ENCODE results near the gene TEX10.
"Not testable (repeated sequence)": the region's sequence is repeated elsewhere in the genome, so short reads cannot be mapped to it uniquely, and the experiment has no call there.

The TEX10 gene

GRCh38 chr9:100352727-100353505 lies at the start of gene TEX10:
TSS of gene TEX10 (minus strand) at chr9:100352942. CDS start at chr9:100349363, 3,579 bp downstream.
- peak; percentile 60 to 90 for DNase-seq

GRCh38 chr9:100401042-100401441 lies 48.3 kb upstream of the TEX10 start:
- no peak for DNase-seq

DNA sequence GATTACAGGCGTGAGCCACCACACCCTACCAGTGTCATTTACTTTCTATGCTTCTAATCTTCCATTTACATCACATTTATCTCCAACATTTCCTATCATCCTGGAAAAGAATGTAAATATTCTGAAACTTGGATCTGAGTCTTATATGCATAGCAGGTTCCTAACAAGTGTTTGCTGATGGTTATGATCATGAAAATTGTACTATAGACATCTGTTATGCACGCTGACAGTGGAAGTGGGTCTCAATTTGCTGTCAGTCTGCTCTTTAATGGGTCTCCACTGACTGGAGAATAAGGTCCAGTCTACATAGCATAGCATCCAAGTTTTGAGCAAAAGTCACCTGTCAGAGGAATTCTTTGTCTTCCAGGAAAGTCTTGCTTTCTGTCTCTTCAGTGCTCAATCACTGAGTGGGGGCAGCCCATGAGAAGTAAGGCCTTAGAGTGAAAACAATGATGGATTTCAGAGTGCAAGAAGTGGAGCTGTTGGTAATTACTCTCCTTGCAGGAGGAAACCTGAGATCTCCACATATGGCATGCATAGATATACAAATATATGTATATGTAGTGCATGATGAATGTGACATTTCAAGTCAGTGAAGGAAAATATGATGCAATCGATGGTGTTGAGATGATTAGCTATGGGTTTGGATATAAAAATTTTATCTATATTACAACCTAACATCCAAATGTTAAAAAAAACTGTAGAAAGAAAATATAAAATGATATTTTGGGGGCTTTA lies 45.0 kb upstream of the TEX10 start:
- DNase-seq = peak; percentile 40 to 67

- DNase-seq = no peak
Measured at GRCh38 chr9:100396769-100397168, 44.0 kb upstream of the TEX10 start.

GRCh38 chr9:100394816-100395215 lies 42.1 kb upstream of the TEX10 start:
- DNase-seq = no peak

GRCh38 chr9:100394032-100394695 lies 41.4 kb upstream of the TEX10 start:
- no peak for DNase-seq

- not testable (repeated sequence) for DNase-seq
Measured at GRCh38 chr9:100392989-100393388, 40.2 kb upstream of the TEX10 start.

GRCh38 chr9:100379862-100380261 lies 27.1 kb upstream of the TEX10 start:
- no peak for DNase-seq

DNA sequence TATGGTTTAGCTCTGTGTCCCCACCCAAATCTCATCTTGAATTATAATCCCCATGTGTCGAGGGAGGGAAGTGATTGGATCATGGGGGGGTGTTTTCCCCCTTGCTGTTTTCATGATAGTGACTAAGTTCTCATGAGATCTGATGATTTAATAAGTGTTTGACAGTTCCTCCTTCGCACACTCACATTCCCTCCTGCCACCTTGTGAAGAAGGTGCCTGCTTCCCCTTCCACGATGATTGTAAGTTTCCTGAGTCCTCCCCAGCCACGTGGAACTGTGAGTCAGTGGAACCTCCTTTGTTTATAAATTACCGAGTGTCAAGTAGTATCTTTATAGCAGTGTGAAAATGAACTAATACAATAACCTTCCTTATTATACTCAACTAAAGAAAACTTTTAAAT lies 24.3 kb upstream of the TEX10 start:
- no peak for DNase-seq

DNA sequence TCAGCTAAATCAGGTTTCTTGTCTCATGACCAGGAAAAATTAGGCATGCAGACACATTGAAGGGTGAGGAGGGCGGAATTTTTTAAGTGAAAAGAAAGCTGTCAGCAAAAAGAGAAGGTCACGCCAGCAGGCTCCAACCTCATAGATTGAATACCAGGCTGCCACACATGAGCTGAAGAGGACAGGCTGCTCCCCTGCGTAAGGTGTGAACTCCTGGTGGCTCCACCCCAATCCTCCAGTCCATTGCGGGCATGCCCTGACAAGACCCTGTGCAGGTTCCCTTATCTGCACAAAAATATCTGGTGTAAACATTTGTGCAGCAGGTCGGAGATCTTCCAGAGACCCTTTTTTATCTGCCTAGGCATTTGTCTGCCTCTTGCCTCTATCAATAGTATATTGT lies 22.9 kb upstream of the TEX10 start:
- DNase-seq = no peak

- no peak for DNase-seq
Measured at GRCh38 chr9:100372648-100373047, 19.9 kb upstream of the TEX10 start.

GRCh38 chr9:100370064-100370723 lies 17.5 kb upstream of the TEX10 start:
- no peak for DNase-seq

DNA sequence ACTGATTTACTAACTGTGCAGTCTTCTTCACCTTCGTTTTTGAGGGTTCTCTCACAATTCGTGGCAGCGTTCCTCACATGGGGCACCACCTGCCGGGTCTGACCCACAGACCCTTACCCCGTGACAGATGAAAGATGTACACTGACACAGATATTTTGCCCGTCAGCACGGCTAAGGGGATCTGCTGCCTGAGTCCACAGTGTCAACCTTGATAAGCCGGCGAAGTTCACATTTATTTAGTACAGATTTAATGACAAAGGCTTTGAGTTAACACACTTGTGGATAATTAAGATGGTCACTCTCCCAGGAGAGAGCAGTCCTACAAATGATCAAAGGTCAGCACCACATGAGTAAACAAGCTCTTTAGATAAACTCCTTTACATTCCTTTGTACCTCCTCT lies 15.9 kb upstream of the TEX10 start:
- DNase-seq = no peak

DNA sequence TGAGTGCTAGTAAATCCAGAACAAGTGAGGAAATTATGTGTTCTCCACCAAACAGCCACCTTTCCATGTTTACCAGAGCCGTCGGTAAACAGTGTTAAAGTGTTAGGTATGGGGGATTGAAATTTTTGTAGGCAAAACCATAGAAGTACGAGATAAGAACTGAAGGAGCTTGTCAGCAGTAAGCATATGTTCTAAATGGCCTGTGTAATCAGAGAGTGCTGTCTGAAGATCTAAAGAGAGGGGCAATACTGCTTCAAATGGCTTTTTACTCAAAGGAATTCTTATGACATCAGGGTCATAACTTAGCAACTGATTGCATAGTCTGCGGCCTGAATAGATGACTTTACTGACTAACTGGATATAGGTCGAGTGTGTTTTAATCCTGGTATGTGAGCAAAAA lies 13.4 kb upstream of the TEX10 start:
- DNase-seq = no peak

DNA sequence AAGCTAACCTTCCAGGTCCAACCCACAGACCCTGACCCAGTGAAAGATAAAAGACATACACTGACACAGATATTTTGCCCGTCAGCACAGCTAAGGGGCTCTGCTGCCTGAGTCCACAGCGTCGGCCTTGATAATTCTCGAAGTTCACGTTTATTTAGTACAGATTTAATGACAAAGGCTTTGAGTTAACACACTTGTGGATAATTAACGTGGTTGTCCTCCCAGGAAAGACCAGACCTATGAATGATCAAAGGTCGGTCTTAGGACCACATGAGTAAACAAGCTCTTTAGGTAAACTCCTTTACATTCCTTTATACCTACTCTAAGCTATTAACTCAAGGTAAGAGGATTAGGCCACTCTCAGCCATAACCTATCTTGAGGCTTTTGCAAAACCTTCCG lies 11.3 kb upstream of the TEX10 start:
- no peak for DNase-seq

DNA sequence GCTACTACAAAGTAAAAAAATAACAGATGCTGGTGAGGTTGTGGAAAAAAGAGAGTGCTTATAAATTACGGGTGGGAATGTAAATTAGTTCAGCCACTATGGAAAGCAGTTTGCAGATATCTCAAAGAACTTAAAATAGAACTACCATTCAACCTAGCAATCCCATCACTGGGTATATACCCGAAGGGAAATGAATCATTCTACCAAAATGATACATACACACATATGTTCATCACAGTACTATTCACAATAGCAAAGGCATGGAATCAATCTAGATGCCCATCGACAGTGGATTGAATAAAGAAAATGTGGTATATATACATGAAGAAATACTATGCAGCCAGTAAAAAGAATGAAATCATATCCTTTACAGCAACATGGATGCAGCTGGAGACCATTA lies 6.3 kb upstream of the TEX10 start:
- no peak for DNase-seq

- no peak for DNase-seq
Measured at GRCh38 chr9:100357501-100357900, 4.8 kb upstream of the TEX10 start.

GRCh38 chr9:100355561-100355960 lies 2.8 kb upstream of the TEX10 start:
- DNase-seq = peak in 1 of 2 experiments; percentile 7

GRCh38 chr9:100354121-100354800 lies 1.5 kb upstream of the TEX10 start:
- DNase-seq = no peak

DNA sequence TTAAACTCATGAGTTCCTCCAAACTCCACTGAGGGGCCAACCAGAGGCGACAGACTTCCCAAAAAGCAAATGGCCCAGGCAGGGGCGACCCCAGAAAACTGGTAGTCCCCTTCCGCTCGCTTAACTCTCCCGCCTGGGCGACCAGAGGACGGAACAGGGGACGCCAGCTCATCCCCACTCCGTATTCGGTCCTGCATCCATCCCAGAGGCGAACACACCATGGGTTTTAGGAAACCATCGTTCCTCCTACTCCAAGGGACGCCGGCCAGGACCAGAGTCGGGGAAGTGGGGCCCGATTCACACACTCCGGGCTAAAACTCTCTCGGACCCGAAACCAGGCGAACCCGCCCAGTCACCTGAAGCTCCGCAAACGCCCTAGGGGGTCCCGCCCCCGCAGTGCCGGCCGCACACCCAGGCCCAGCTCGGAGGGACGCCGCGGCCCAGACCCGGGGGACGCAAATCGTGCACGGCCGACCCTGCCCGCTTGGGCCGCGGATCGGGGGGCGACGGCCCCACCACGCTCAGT lies 478 bp downstream of the TEX10 start:
- peak in 1 of 2 experiments; percentile 48 for DNase-seq

DNA sequence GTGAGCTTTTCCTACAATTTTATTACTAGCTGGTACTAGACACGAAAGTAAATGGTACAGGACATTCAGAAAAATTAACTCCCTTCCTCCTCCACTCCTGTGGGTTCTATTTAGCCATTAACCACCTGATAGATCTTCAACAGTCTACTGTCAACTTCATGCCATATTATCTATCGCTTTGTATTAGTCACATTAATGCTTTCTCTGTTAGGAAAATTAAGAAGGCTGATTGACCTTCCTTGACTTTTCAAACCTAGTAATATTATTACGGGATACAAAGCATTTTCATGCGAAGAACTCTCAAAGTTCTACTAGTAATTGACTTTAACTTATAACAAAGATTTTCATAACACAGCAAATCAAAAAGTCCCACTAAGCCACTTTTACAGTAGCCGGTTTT lies 1.2 kb downstream of the TEX10 start:
- DNase-seq = no peak

DNA sequence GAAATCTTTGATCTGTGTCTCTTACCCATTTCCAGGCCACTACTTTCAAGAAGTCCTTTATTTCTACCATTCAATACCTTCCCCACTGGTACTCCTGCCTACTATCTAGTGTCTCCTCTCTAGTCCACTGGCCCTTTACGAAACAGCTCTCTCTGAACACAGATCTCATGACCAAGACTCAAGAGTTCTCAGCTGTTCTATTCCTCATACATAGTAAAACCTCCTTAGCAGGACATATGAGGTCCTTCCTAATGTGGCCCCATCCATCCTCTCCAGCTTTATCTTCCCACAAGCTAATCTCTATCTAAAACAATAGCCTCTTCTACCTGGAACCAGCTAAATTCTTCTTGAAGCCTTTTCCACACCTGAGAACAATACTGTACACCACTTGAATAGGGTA lies 2.6 kb downstream of the TEX10 start:
- DNase-seq = no peak

Data from NCI-H526 (cell line).